HG03442 (cell line): ENCODE results near the gene GALNT13.

Experiments used
- ATAC-seq: cut with Tn5 transposase; IDR thresholded peaks from one replicate; pipeline ENCODE4 v1.9.1; 2021; ENCODE audit warnings: mild to moderate bottlenecking, moderate library complexity; ENCODE audit not compliant: unreplicated experiment

The GALNT13 gene

GRCh38 chr2:154097833-154098398 is 226.2 kb downstream of the GALNT13 start:
- ATAC-seq, result no peak

- ATAC-seq, result no peak
Observed at GRCh38 chr2:154120706-154121105, 249.0 kb downstream of the GALNT13 start.

GRCh38 chr2:154125891-154126290 is 254.2 kb downstream of the GALNT13 start:
- no peak for ATAC-seq

GRCh38 chr2:154130821-154131220 is 259.1 kb downstream of the GALNT13 start:
- no peak for ATAC-seq

GRCh38 chr2:154132827-154133226 is 261.1 kb downstream of the GALNT13 start:
- ATAC-seq, result no peak

GRCh38 chr2:154133823-154134222 is 262.1 kb downstream of the GALNT13 start:
- ATAC-seq, result no peak

GRCh38 chr2:154140249-154141025 is 268.7 kb downstream of the GALNT13 start:
- no peak for ATAC-seq

GRCh38 chr2:154142480-154142879 is 270.8 kb downstream of the GALNT13 start:
- no peak for ATAC-seq

- ATAC-seq, result no peak
Observed at GRCh38 chr2:154143105-154143504, 271.4 kb downstream of the GALNT13 start.

GRCh38 chr2:154158101-154158500 is 286.4 kb downstream of the GALNT13 start:
- no peak for ATAC-seq

- no peak for ATAC-seq
Observed at GRCh38 chr2:154161286-154161685, 289.6 kb downstream of the GALNT13 start.

- ATAC-seq, result no peak
Observed at GRCh38 chr2:154170400-154170799, 298.7 kb downstream of the GALNT13 start.

- no peak for ATAC-seq
Observed at GRCh38 chr2:154173164-154173563, 301.4 kb downstream of the GALNT13 start.

GRCh38 chr2:154173919-154174318 is 302.2 kb downstream of the GALNT13 start:
- no peak for ATAC-seq

GRCh38 chr2:154182008-154182407 is 310.3 kb downstream of the GALNT13 start:
- ATAC-seq, result no peak

GRCh38 chr2:154187948-154188347 is 316.2 kb downstream of the GALNT13 start:
- ATAC-seq, result no peak

GRCh38 chr2:154189953-154190352 is 318.2 kb downstream of the GALNT13 start:
- no peak for ATAC-seq

GRCh38 chr2:154193246-154193645 is 321.5 kb downstream of the GALNT13 start:
- no peak for ATAC-seq

GRCh38 chr2:154194909-154195643 is 323.4 kb downstream of the GALNT13 start:
- no peak for ATAC-seq

- ATAC-seq, result no peak
Observed at GRCh38 chr2:154195644-154196195, 324.0 kb downstream of the GALNT13 start.

- no peak for ATAC-seq
Observed at GRCh38 chr2:154198866-154199265, 327.1 kb downstream of the GALNT13 start.

GRCh38 chr2:154203206-154203605 is 331.5 kb downstream of the GALNT13 start:
- no peak for ATAC-seq
